Heart left ventricle (tissue), 13 donors: ENCODE data around the gene SHOC1.

Experiments
- POLR2A ChIP-seq, 2 donors: fragments of 450-650 bp; IDR thresholded peaks; one replicate each; pipeline ENCODE4 v1.6.1; 2017; ENCODE audit warnings: antibody characterized with exemption in 2 of 2, mild to moderate bottlenecking in 2 of 2, moderate library complexity in 2 of 2
- TF ChIP-seq, protein P1 (sequence below), 12 donors: fragments of 200-600 bp; sonication (generic) in 4 of 12; IDR thresholded peaks; one replicate each; pipeline versions ENCODE4 v1.5.0 to v1.8.0; 2018 to 2022; ENCODE audit warnings: antibody characterized with exemption in 12 of 12, mild to moderate bottlenecking in 5 of 12
- donor health status: ischemic (EF 13 %, LVEDD 7.1; RV severe dilation, severe dysfunction).
- donor health status: DM: no; HTN: yes; CAD: no.
- donor health status: DM: no; HTN: no; CAD: no.
- donor health status: ischemic (EF 25% LVEDD 6.9; RV normal size, moderate dysfunction).
- donor health status: ischemic (EF 25% LVEDD 5.7; RV mildly dilated, moderate dysfunction).
- donor health status: ischemic (EF 35%, LVEDD 5.7; RV mildly dilated, moderate dysfunction).
- donor health status: nonischemic (EF 11% LVEDD 7.7; RV severe dilation, severe dysfunction).
- donor health status: DM: yes; HTN: yes; CAD: no.
- donor health status: PGD.
- donor health status: ischemic (EF 29% LVEDD 5.4; RV normal size, mild dysfunction).
- donor health status: nonischemic (EF 23%, LVEDD 6.1; RV moderate dilation, normal function).

DNA sequence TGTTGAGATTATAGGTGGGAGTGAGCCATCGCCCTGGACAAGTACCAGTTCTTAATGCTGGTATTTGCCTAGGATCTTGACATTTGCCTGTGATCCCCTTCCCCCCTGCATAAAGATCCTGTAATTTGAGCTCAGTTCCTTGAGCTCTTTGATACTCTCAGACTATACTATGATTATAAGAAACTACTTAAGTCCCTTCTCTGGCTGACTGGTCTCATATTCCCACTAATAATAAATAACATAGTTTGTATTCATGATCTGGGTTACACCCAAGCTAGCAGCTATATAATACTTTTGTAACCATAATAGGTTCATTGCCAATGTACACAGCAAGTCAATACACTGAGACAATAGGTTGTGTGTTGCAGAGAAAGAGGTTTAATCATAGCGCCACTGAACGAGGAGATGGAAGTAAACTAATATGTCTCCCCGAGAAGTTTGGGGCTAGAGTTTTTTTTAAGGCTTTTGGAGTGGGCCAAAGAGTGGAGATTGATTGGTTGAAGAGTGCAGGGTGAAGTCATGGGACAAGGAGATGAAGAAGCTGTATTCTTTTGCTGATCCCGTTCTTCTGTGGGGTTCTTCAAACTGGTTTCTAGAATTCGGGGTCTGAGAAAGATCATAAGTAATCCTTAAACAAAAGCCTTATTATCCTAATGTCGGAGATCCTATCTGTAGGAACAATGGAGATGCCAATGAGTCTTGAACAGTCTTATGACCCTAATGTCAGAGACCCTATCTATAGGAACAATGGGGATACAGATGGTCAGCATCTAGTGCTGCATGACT, 20.7 kb upstream of the SHOC1 start:
- no peak for TF ChIP-seq POLR2A (IDR thresholded peaks at IDR 0.05)
- TF ChIP-seq, protein P1, sequence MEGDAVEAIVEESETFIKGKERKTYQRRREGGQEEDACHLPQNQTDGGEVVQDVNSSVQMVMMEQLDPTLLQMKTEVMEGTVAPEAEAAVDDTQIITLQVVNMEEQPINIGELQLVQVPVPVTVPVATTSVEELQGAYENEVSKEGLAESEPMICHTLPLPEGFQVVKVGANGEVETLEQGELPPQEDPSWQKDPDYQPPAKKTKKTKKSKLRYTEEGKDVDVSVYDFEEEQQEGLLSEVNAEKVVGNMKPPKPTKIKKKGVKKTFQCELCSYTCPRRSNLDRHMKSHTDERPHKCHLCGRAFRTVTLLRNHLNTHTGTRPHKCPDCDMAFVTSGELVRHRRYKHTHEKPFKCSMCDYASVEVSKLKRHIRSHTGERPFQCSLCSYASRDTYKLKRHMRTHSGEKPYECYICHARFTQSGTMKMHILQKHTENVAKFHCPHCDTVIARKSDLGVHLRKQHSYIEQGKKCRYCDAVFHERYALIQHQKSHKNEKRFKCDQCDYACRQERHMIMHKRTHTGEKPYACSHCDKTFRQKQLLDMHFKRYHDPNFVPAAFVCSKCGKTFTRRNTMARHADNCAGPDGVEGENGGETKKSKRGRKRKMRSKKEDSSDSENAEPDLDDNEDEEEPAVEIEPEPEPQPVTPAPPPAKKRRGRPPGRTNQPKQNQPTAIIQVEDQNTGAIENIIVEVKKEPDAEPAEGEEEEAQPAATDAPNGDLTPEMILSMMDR (IDR thresholded peaks at IDR 0.05), result no peak
